OCI-LY3 (cell line): ENCODE data around the gene RPS6KA5.

ENCODE experiments used
- CTCF ChIP-seq: fragments of 200-600, 300-600 bp; sonication (generic); IDR thresholded peaks from 2 replicates; pipeline ENCODE4 v1.5.1; 2014; ENCODE audit warnings: antibody characterized with exemption, low read length, low read depth
- EZH2phosphoT487 ChIP-seq: fragments of 200-600 bp; shearing (Covaris generic); IDR thresholded peaks from 2 replicates; pipeline ENCODE4 v1.6.1; 2018; ENCODE audit warnings: antibody characterized with exemption, mixed run types, low read depth

- TF ChIP-seq CTCF (no peak), EZH2phosphoT487 (no peak)
These were observed 262.5 kb downstream of the RPS6KA5 start for GRCh38 chr14:90797919-90798318.
